Duodenal mucosa (tissue), 2 donors: ENCODE results near the gene SLC6A11.

Source experiments
- H3K27ac ChIP-seq: one replicate; pipeline ENCODE4 v1.7.0; 2013; ENCODE audit warnings: low read depth, low read length
- H3K27me3 ChIP-seq, 2 donors: one replicate each; pipeline ENCODE4 v1.7.0; 2013; ENCODE audit warnings: low read length in 2 of 2, control low read depth in 1 of 2; ENCODE audit not compliant: insufficient read depth in 2 of 2, control insufficient read depth in 1 of 2
- H3K36me3 ChIP-seq, 2 donors: one replicate each; pipeline ENCODE4 v1.7.0; 2013; ENCODE audit warnings: low read length in 2 of 2, control low read depth in 1 of 2; ENCODE audit not compliant: insufficient read depth in 2 of 2, control insufficient read depth in 1 of 2
- H3K4me1 ChIP-seq, 2 donors: one replicate each; pipeline ENCODE4 v1.7.0; 2013; ENCODE audit warnings: low read length in 2 of 2, control low read depth in 1 of 2; ENCODE audit not compliant: insufficient read depth in 2 of 2, control insufficient read depth in 1 of 2
- H3K4me3 ChIP-seq, 2 donors: one replicate each; pipeline ENCODE4 v1.7.0; 2013; ENCODE audit warnings: low read length in 2 of 2, low read depth in 1 of 2
- H3K9ac ChIP-seq, 2 donors: one replicate each; pipeline ENCODE4 v1.7.0; 2013; ENCODE audit warnings: low read length in 2 of 2, low read depth in 1 of 2
- H3K9me3 ChIP-seq, 2 donors: one replicate each; pipeline ENCODE4 v1.7.0; 2013; ENCODE audit warnings: low read length in 2 of 2, control low read depth in 1 of 2; ENCODE audit not compliant: control insufficient read depth in 1 of 2

SLC6A11 gene

GRCh38 chr3:10910367-10910766 lies 94.3 kb downstream of the SLC6A11 start:
- Histone ChIP-seq H3K36me3 (no peaks in the 10 kb centered on the region), H3K9me3 (peaks cover 13 to 20% of the 10 kb centered on the region in 2 donors), H3K4me1 (no peaks in the 10 kb centered on the region), H3K4me3 (no peak overlapping the region), H3K27ac (no peak overlapping the region), H3K27me3 (peaks cover 0 to 4% of the 10 kb centered on the region in 2 donors), H3K9ac (no peak overlapping the region)

GRCh38 chr3:10911350-10912002 lies 95.4 kb downstream of the SLC6A11 start:
- no peak overlapping the region for H3K27ac ChIP-seq
- no peaks in the 10 kb centered on the region for H3K4me1 ChIP-seq
- no peak overlapping the region for H3K9ac ChIP-seq
- H3K9me3 ChIP-seq, result peaks cover 13 to 17% of the 10 kb centered on the region in 2 donors
- peaks cover 0 to 4% of the 10 kb centered on the region in 2 donors for H3K27me3 ChIP-seq
- H3K36me3 ChIP-seq, result no peaks in the 10 kb centered on the region
- no peak overlapping the region for H3K4me3 ChIP-seq

- H3K36me3 ChIP-seq, result no peaks in the 10 kb centered on the region
- peaks cover 0 to 4% of the 10 kb centered on the region in 2 donors for H3K27me3 ChIP-seq
- no peak overlapping the region for H3K9ac ChIP-seq
- H3K9me3 ChIP-seq, result peaks cover under 1 to 5% of the 10 kb centered on the region in 2 donors
- no peaks in the 10 kb centered on the region for H3K4me1 ChIP-seq
- H3K4me3 ChIP-seq, result no peak overlapping the region
- H3K27ac ChIP-seq, result no peak overlapping the region
These were observed 96.8 kb downstream of the SLC6A11 start for GRCh38 chr3:10912786-10913185.

GRCh38 chr3:10915376-10915775 lies 99.3 kb downstream of the SLC6A11 start:
- Histone ChIP-seq H3K9me3 (no peaks in the 10 kb centered on the region), H3K27me3 (peaks cover 0 to 4% of the 10 kb centered on the region in 2 donors), H3K4me1 (no peaks in the 10 kb centered on the region), H3K4me3 (no peak overlapping the region), H3K9ac (no peak overlapping the region), H3K27ac (no peak overlapping the region), H3K36me3 (no peaks in the 10 kb centered on the region)

GRCh38 chr3:10917176-10917575 lies 101.1 kb downstream of the SLC6A11 start:
- Histone ChIP-seq H3K27me3 (peaks cover 0 to 4% of the 10 kb centered on the region in 2 donors), H3K27ac (no peak overlapping the region), H3K9ac (no peak overlapping the region), H3K36me3 (no peaks in the 10 kb centered on the region), H3K4me3 (no peak overlapping the region), H3K9me3 (no peaks in the 10 kb centered on the region), H3K4me1 (no peaks in the 10 kb centered on the region)

- no peak overlapping the region for H3K27ac ChIP-seq
- H3K9me3 ChIP-seq, result no peaks in the 10 kb centered on the region
- no peaks in the 10 kb centered on the region for H3K4me1 ChIP-seq
- H3K36me3 ChIP-seq, result no peaks in the 10 kb centered on the region
- H3K27me3 ChIP-seq, result peaks cover 0 to 4% of the 10 kb centered on the region in 2 donors
- H3K4me3 ChIP-seq, result no peak overlapping the region
- H3K9ac ChIP-seq, result no peak overlapping the region
These were observed 102.0 kb downstream of the SLC6A11 start for GRCh38 chr3:10918011-10918410.

GRCh38 chr3:10919636-10920035 lies 103.6 kb downstream of the SLC6A11 start:
- no peaks in the 10 kb centered on the region for H3K36me3 ChIP-seq
- H3K27me3 ChIP-seq, result peaks cover 0 to 4% of the 10 kb centered on the region in 2 donors
- no peaks in the 10 kb centered on the region for H3K4me1 ChIP-seq
- no peak overlapping the region for H3K9ac ChIP-seq
- H3K27ac ChIP-seq, result no peak overlapping the region
- no peaks in the 10 kb centered on the region for H3K9me3 ChIP-seq
- H3K4me3 ChIP-seq, result no peak overlapping the region

GRCh38 chr3:10925436-10926255 lies 109.6 kb downstream of the SLC6A11 start:
- Histone ChIP-seq H3K27me3 (no peaks in the 10 kb centered on the region), H3K4me1 (peaks cover 0 to 4% of the 10 kb centered on the region in 2 donors), H3K9me3 (no peaks in the 10 kb centered on the region), H3K36me3 (no peaks in the 10 kb centered on the region), H3K9ac (no peak overlapping the region), H3K27ac (no peak overlapping the region), H3K4me3 (no peak overlapping the region)

GRCh38 chr3:10926256-10926810 lies 110.3 kb downstream of the SLC6A11 start:
- no peak overlapping the region for H3K4me3 ChIP-seq
- peaks cover 0 to 4% of the 10 kb centered on the region in 2 donors for H3K4me1 ChIP-seq
- no peaks in the 10 kb centered on the region for H3K27me3 ChIP-seq
- H3K9me3 ChIP-seq, result no peaks in the 10 kb centered on the region
- H3K9ac ChIP-seq, result no peak overlapping the region
- no peaks in the 10 kb centered on the region for H3K36me3 ChIP-seq
- H3K27ac ChIP-seq, result no peak overlapping the region

- Histone ChIP-seq H3K27ac (no peak overlapping the region), H3K4me3 (no peak overlapping the region), H3K9me3 (no peaks in the 10 kb centered on the region)
These were observed 110.9 kb downstream of the SLC6A11 start for GRCh38 chr3:10926811-10927521.

More at GRCh38 chr3:10926811-10927521, 110.9 kb downstream of the SLC6A11 start:
- no peaks in the 10 kb centered on the region for H3K36me3 ChIP-seq
- H3K4me1 ChIP-seq, result peaks cover 0 to 4% of the 10 kb centered on the region in 2 donors
- H3K9ac ChIP-seq, result no peak overlapping the region
- no peaks in the 10 kb centered on the region for H3K27me3 ChIP-seq
